Measurements from ENCODE around the gene CD300C. TPM values are rescaled to one million over a fixed set of nuclear protein-coding genes. Genes with fewer than 3 reads are reported as not detected.

CD300C gene
- total and polyA plus RNA-seq, 2 donors (not counting 1 experiment from before 2014, with no cell fraction given), result 0.72 to 0.74 TPM

DNA sequence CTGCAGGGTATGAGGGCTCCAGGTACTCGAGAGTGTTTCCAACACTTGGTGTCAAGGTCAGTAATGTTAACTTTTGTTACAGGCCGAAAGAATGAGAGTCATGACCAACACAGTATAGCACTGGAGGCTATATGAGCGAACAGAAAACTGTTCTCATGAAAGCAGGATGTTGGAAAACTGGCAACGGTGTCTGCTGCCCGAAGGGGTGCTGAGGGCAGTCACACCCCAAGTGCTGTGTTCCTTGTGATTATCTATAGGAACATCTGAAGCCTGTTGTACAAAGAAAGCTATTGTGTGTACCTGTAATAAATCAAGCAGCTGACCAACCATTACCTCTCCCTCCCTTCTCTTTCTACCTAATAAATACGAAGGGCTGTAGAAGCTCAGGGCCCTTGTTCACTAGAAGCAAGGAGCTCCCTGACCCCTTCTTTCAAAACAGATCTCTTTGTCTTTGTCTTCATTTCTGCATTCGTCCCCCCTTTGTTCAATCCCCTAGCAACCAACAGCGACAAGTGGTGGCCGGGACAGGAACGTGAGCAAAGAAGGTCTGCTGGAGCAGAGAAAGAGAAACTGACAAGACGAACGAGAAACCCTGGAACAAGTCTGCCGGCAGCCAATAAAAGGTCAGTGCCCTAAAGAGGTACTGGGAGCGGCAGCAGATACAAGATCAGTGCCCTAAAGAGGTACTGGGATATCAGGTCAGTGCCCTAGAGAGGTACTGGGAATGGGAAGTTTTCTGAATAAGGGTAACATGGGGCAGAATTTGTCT lies 38.6 kb upstream of the CD300C start:
- H3K4me2 ChIP-seq (replicated peaks; ENCODE audit: low read depth, low read length, poor library complexity, severe bottlenecking), result no peak overlapping the region
- DNase-seq, result no peak
- peaks cover 0 to 11% (median 4%) of the 10 kb centered on the region in 3 donors for H3K9me3 ChIP-seq (ENCODE audit: control extremely low read depth in 1 of 3, control insufficient read depth in 2 of 3, insufficient read depth in 1 of 3, low read length in 2 of 3)
- H3K27me3 Mint-ChIP-seq, result peaks cover 30% of the 10 kb centered on the region
- H3K27ac Mint-ChIP-seq, result no peak overlapping the region
- no peak for ATAC-seq (ENCODE audit: low read depth)
- H4K20me1 ChIP-seq (ENCODE audit: control insufficient read depth, insufficient read depth, low read length, poor library complexity, severe bottlenecking), result no peaks in the 10 kb centered on the region
- H2AFZ ChIP-seq (ENCODE audit: insufficient read depth, low read depth, low read length, poor library complexity, severe bottlenecking), result no peak overlapping the region
- H3K36me3 ChIP-seq (replicated peaks in 1 of 2; ENCODE audit: control extremely low read depth in 1 of 2, control insufficient read depth in 1 of 2, extremely low read depth in 1 of 2, insufficient read depth in 2 of 2, low read length in 1 of 2), result no peaks in the 10 kb centered on the region
- H3K4me3 ChIP-seq (ENCODE audit: control extremely low read depth in 1 of 5, extremely low read depth in 1 of 5, insufficient read depth in 1 of 5, low read depth in 2 of 5, low read length in 4 of 5), result no peak overlapping the region
- intact Hi-C loops (cut with micrococcal nuclease), result no loop called here
- H3K4me1 ChIP-seq (ENCODE audit: control insufficient read depth in 2 of 2, insufficient read depth in 2 of 2, low read length in 2 of 2), result peaks cover 0 to 5% of the 10 kb centered on the region in 2 donors
- no peak overlapping the region for H3K27ac ChIP-seq (ENCODE audit: low read length in 2 of 2)
- no peaks in the 10 kb centered on the region for H3K9me3 Mint-ChIP-seq (ENCODE audit: insufficient read depth)
- H3K9ac ChIP-seq (ENCODE audit: low read length), result no peak overlapping the region
- POLR2A ChIA-PET, result no interaction called here
- H3K27me3 ChIP-seq (replicated peaks in 1 of 4; ENCODE audit: control extremely low read depth in 1 of 4, control insufficient read depth in 3 of 4, insufficient read depth in 4 of 4, low read length in 3 of 4), result peaks cover 0 to 11% (median 0%) of the 10 kb centered on the region in 4 experiments
- TF ChIP-seq, protein P1, sequence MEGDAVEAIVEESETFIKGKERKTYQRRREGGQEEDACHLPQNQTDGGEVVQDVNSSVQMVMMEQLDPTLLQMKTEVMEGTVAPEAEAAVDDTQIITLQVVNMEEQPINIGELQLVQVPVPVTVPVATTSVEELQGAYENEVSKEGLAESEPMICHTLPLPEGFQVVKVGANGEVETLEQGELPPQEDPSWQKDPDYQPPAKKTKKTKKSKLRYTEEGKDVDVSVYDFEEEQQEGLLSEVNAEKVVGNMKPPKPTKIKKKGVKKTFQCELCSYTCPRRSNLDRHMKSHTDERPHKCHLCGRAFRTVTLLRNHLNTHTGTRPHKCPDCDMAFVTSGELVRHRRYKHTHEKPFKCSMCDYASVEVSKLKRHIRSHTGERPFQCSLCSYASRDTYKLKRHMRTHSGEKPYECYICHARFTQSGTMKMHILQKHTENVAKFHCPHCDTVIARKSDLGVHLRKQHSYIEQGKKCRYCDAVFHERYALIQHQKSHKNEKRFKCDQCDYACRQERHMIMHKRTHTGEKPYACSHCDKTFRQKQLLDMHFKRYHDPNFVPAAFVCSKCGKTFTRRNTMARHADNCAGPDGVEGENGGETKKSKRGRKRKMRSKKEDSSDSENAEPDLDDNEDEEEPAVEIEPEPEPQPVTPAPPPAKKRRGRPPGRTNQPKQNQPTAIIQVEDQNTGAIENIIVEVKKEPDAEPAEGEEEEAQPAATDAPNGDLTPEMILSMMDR (IDR thresholded peaks at IDR 0.05), result no peak
- no peak for TF ChIP-seq EZH2 (IDR thresholded peaks at IDR 0.05; ENCODE audit: borderline replicate concordance, insufficient read depth, low read depth, low read length, poor library complexity, severe bottlenecking)
- H3K79me2 ChIP-seq (ENCODE audit: control insufficient read depth, insufficient read depth, low read length), result no peaks in the 10 kb centered on the region
- H3K4me1 Mint-ChIP-seq, result no peaks in the 10 kb centered on the region
- CTCF ChIA-PET, result interaction anchor here (1.7 kb wide), 1 partner anchor 73 kb away, joined by 4 read pairs; no protein-coding TSS in a partner anchor
- WGBS (ENCODE audit: insufficient coverage), result 90% methylated on average over 14 of the region's 14 CpGs
- H3K4me3 Mint-ChIP-seq, result no peak overlapping the region

- H3K4me1 Mint-ChIP-seq, result no peaks in the 10 kb centered on the region
- H3K4me3 Mint-ChIP-seq, result no peak overlapping the region
- no peak for TF ChIP-seq EZH2 (IDR thresholded peaks at IDR 0.05; ENCODE audit: borderline replicate concordance, insufficient read depth, low read depth, low read length, poor library complexity, severe bottlenecking)
- TF ChIP-seq, protein P1 (IDR thresholded peaks at IDR 0.05), result no peak
- no peak for DNase-seq
- peaks cover 29% of the 10 kb centered on the region for H3K27me3 Mint-ChIP-seq
- H3K27ac ChIP-seq (ENCODE audit: low read length in 2 of 2), result no peak overlapping the region
- H3K9me3 ChIP-seq (ENCODE audit: control extremely low read depth in 1 of 3, control insufficient read depth in 2 of 3, insufficient read depth in 1 of 3, low read length in 2 of 3), result peaks cover 0 to 11% (median 4%) of the 10 kb centered on the region in 3 donors
- 100% methylated on average over 7 of the region's 10 CpGs for WGBS (ENCODE audit: insufficient coverage)
- ChIA-PET POLR2A (no interaction called here), CTCF (no interaction called here)
- no peak overlapping the region for H3K4me2 ChIP-seq (replicated peaks; ENCODE audit: low read depth, low read length, poor library complexity, severe bottlenecking)
- H3K79me2 ChIP-seq (ENCODE audit: control insufficient read depth, insufficient read depth, low read length), result no peaks in the 10 kb centered on the region
- no peaks in the 10 kb centered on the region for H3K9me3 Mint-ChIP-seq (ENCODE audit: insufficient read depth)
- no peak overlapping the region for H3K27ac Mint-ChIP-seq
- no peaks in the 10 kb centered on the region for H4K20me1 ChIP-seq (ENCODE audit: control insufficient read depth, insufficient read depth, low read length, poor library complexity, severe bottlenecking)
- ATAC-seq (ENCODE audit: low read depth), result no peak
- H3K36me3 ChIP-seq (replicated peaks in 1 of 2; ENCODE audit: control extremely low read depth in 1 of 2, control insufficient read depth in 1 of 2, extremely low read depth in 1 of 2, insufficient read depth in 2 of 2, low read length in 1 of 2), result no peaks in the 10 kb centered on the region
- H3K9ac ChIP-seq (ENCODE audit: low read length), result no peak overlapping the region
- no peak overlapping the region for H2AFZ ChIP-seq (ENCODE audit: insufficient read depth, low read depth, low read length, poor library complexity, severe bottlenecking)
- no peaks in the 10 kb centered on the region for H3K27me3 ChIP-seq (replicated peaks in 1 of 4; ENCODE audit: control extremely low read depth in 1 of 4, control insufficient read depth in 3 of 4, insufficient read depth in 4 of 4, low read length in 3 of 4)
- peaks cover 0 to 5% of the 10 kb centered on the region in 2 donors for H3K4me1 ChIP-seq (ENCODE audit: control insufficient read depth in 2 of 2, insufficient read depth in 2 of 2, low read length in 2 of 2)
- no peak overlapping the region for H3K4me3 ChIP-seq (ENCODE audit: control extremely low read depth in 1 of 5, extremely low read depth in 1 of 5, insufficient read depth in 1 of 5, low read depth in 2 of 5, low read length in 4 of 5)
- intact Hi-C loops (cut with micrococcal nuclease), result no loop called here
These were observed 36.7 kb upstream of the CD300C start for GRCh38 chr17:74582633-74583032.

Measured in B cell (primary cell).